WTC11 (cell line): ENCODE results near the gene CLCA2.

Experiments used
- CREM ChIP-seq: sonication (generic); formaldehyde crosslinking; IDR thresholded peaks from 2 replicates; pipeline ENCODE4 v1.8.1; 2022; ENCODE audit warnings: mild to moderate bottlenecking, missing genetic modification reagents, moderate library complexity
- ELF4 ChIP-seq: sonication (generic); formaldehyde crosslinking; IDR thresholded peaks from 2 replicates; pipeline ENCODE4 v1.8.1; 2022; ENCODE audit warnings: low read depth, mild to moderate bottlenecking, moderate library complexity, missing genetic modification reagents
- NFYB ChIP-seq: sonication (generic); formaldehyde crosslinking; conservative IDR thresholded peaks from 2 replicates; pipeline ENCODE4 v1.8.0; 2022; ENCODE audit warnings: low read depth, missing genetic modification reagents
- TF ChIP-seq, protein P1 (sequence below): fragments of 200-600 bp; IDR thresholded peaks from 2 replicates; pipeline ENCODE4 v1.8.0; 2022; ENCODE audit warnings: antibody characterized with exemption

GRCh38 chr1:86423873-86424272 lies at the start of gene CLCA2:
- TF ChIP-seq CREM (CRISPR knock-in tag) (no peak), NFYB (CRISPR knock-in tag) (no peak), ELF4 (CRISPR knock-in tag) (no peak)
- TF ChIP-seq, protein P1, sequence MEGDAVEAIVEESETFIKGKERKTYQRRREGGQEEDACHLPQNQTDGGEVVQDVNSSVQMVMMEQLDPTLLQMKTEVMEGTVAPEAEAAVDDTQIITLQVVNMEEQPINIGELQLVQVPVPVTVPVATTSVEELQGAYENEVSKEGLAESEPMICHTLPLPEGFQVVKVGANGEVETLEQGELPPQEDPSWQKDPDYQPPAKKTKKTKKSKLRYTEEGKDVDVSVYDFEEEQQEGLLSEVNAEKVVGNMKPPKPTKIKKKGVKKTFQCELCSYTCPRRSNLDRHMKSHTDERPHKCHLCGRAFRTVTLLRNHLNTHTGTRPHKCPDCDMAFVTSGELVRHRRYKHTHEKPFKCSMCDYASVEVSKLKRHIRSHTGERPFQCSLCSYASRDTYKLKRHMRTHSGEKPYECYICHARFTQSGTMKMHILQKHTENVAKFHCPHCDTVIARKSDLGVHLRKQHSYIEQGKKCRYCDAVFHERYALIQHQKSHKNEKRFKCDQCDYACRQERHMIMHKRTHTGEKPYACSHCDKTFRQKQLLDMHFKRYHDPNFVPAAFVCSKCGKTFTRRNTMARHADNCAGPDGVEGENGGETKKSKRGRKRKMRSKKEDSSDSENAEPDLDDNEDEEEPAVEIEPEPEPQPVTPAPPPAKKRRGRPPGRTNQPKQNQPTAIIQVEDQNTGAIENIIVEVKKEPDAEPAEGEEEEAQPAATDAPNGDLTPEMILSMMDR = no peak
